G401 (cell line): Measurements from ENCODE around the gene CNGA4. TPM values are rescaled to one million over a fixed set of nuclear protein-coding genes. Genes with fewer than 3 reads are reported as not detected.
A peak's percentile ranks its signal among the peaks of the same experiment; 100 is the strongest.

Source experiments
- DNase-seq: peaks from one replicate; pipeline ENCODE4 v3.0.0-alpha.2; 2015; ENCODE audit warnings: low spot score
- in situ Hi-C: cut with HindIII; loops from 2 replicates; pipeline ENCODE4 v1.10.0; 2016; ENCODE audit warnings: low sequenced_read_pairs, mixed read lengths
- total RNA-seq: library from RNA; depleted of rRNA; stranded (reverse); fragments of >200 nt; shearing (Covaris generic); gene quantifications from 2 replicates; pipeline ENCODE4 v1.2.3, GENCODE V29; 2014; rRNA removed

Gene CNGA4, protein sequence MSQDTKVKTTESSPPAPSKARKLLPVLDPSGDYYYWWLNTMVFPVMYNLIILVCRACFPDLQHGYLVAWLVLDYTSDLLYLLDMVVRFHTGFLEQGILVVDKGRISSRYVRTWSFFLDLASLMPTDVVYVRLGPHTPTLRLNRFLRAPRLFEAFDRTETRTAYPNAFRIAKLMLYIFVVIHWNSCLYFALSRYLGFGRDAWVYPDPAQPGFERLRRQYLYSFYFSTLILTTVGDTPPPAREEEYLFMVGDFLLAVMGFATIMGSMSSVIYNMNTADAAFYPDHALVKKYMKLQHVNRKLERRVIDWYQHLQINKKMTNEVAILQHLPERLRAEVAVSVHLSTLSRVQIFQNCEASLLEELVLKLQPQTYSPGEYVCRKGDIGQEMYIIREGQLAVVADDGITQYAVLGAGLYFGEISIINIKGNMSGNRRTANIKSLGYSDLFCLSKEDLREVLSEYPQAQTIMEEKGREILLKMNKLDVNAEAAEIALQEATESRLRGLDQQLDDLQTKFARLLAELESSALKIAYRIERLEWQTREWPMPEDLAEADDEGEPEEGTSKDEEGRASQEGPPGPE
- total RNA-seq, result not detected in 2 replicates

GRCh38 chr11:6238902-6239301 lies at the start of gene CNGA4:
Gene CNGA4 (plus strand): TSS chr11:6239089. CDS start chr11:6239207, 118 bp downstream.
- DNase-seq, result no peak
- in situ Hi-C loops, result no loop called here

DNA sequence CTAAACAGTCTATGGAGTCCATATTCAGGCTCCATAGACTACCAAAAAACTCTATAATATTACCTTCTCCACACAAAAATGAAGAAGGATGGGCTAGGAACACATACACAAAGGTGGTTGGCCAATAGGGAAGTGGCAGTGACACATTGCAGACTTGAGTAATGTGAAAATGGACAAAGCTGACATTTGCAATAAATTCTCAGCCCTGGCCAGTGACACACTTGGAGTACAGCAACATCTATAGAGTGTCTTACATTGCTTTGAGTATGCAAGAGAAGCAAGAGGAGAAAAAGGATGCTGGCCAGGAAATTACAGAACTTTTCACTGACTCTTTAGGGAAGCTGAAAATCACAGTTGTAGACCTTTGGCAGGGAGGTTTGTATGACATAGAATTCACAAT lies 47.1 kb upstream of the CNGA4 start:
- in situ Hi-C loops, result no loop called here
- DNase-seq, result no peak

- in situ Hi-C loops, result no loop called here
- DNase-seq, result no peak
Measured at GRCh38 chr11:6194065-6194581, 44.8 kb upstream of the CNGA4 start.

- no peak for DNase-seq
- in situ Hi-C loops, result no loop called here
Measured at GRCh38 chr11:6196396-6196795, 42.5 kb upstream of the CNGA4 start.

DNA sequence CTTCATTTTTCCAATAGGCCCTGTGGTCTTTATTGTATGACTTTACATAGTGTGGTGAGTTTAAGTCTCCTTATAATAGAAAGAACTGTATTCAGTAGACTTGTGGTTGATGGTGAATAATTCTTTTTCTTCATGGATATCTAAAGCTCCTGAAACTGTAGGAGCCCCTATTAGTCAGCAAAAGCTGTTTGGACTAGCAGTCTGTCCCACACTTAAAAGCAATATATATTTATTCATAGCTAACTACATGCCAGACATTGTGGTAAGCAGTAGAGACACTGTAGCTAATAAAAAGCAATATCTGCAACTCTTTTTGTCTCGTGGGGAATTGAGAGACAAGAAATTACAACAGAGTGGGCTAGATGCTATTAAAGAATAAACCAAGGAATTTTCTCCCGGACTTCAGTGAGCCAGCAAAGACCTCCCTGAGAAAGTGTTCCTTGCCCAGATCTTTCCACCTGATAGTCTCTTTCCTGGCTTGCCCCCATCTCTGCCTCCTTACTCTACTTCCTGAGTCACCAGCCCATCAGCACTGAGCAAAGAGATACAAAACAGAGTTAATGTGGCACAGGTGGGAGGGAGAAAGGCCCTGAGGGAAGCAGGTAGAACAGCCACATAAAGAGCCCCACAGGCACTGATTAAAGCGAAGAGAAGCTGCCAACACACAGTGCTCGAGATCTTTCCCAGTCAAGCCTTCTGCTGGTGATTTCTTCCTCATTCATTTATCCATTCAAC lies 41.3 kb upstream of the CNGA4 start:
- in situ Hi-C loops, result no loop called here
- DNase-seq, result no peak

DNA sequence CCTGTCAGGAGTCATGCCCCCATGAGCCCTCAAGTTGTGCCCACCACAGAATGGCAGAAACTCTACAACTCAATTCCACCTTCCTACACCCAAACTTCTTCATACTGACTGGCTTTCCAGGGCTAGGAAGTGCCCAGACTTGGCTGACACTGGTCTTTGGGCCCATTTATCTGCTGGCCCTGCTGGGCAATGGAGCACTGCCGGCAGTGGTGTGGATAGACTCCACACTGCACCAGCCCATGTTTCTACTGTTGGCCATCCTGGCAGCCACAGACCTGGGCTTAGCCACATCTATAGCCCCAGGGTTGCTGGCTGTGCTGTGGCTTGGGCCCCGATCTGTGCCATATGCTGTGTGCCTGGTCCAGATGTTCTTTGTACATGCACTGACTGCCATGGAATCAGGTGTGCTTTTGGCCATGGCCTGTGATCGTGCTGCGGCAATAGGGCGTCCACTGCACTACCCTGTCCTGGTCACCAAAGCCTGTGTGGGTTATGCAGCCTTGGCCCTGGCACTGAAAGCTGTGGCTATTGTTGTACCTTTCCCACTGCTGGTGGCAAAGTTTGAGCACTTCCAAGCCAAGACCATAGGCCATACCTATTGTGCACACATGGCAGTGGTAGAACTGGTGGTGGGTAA lies 39.6 kb upstream of the CNGA4 start, which contains the start of gene OR52W1:
Gene OR52W1 (plus strand): TSS at position 51 of the 637 bp plus-strand sequence. CDS start 0 bp downstream, at position 51.
- DNase-seq, result no peak
- in situ Hi-C loops, result no loop called here

- in situ Hi-C loops, result no loop called here
- DNase-seq, result no peak
Measured at GRCh38 chr11:6200975-6201374, 37.9 kb upstream of the CNGA4 start.

- in situ Hi-C loops, result no loop called here
- DNase-seq, result no peak
Measured at GRCh38 chr11:6201481-6201880, 37.4 kb upstream of the CNGA4 start.

DNA sequence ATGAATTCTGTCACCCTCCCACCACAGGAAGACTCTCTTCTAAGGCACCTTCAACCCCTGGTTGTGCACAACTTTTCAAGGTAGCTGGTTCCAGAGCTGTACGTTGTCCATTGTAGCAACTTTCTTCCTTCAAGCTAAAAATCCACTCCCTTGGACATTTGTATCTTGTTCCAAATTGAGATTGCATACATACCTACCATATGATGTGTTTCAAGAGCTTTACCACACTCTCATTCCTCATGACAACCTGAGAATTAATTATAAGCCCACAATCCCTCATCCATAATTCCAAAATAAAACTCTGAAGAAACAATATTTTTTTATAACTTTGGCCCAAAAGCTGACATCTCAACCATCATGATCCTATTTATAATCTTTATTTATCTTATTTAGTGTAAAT lies 36.8 kb upstream of the CNGA4 start:
- DNase-seq, result no peak
- in situ Hi-C loops, result no loop called here

DNA sequence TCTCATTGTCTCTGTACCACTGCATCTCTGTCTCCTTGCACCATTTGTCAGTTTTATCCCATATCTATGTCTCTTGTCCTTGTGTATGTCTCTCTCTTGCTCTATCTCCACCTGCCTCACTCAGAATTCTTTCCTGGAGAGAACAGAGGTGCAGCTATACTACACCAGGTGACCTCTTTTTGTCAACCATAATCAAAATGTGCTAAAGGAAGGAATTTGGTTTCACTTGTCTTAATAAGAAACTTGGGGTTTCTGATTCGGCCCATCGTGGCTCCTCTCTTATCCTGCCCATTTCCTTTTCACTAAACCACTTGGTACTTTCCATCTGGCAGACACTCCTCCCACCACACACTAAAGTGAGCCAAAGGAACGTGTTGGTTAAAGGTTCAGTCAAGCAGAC lies 35.6 kb upstream of the CNGA4 start:
- in situ Hi-C loops, result no loop called here
- DNase-seq, result no peak

DNA sequence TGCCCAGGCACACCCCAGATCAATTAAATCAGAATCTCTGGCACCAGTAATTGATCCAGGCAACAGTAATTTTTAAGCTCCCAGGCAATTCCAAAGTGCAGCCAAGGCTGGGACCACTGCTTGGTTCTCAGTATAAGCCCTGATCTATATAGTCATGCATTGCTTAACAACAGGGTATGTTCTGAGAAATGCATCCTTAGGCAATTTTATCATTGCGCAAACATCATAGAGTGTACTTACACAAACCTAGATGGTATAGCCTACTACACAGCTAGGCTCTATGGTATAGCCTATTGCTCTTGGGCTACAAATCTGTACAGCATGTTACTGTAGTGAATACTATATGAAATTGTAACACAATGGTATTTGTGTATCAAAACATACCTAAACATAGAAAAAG lies 34.2 kb upstream of the CNGA4 start:
- DNase-seq, result no peak
- in situ Hi-C loops, result no loop called here

GRCh38 chr11:6205366-6205765 lies 33.5 kb upstream of the CNGA4 start, which contains the start of gene C11orf42:
Gene C11orf42 (plus strand): TSS chr11:6205557. CDS start chr11:6205616, 59 bp downstream.
- DNase-seq, result no peak
- in situ Hi-C loops, result no loop called here

DNA sequence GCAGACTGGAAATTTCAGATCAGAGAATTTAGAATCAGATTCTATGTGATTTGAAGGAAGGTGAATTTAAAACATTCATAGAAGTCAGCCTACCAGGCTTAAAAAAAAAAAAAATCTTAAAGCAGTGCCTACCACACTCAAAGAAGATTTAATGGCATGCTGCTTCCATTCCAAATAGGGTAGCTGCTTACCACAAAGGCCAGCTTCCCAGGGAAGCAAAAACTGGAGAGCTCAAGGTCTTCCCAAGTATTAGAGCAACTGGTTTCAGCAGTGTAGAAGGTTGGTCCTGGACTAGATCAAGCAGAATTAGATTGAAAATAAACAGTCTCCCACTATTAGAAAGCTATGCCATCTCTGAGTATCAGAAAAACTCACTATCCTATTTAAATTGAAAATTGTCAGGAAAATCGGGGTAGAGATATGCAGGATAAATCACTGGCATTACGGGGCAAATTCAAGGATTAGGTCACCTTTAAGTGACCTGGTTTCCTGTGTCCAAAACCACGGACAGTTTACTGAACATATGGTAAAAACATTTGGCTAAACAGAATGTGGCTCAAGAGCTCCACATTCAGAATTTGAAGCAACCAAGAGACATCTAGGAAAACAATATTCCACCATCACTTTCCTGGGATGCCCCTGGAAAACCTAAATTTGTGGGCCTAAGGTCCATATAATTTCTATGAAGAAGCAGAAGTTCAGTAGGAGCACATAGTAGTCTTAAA lies 32.3 kb upstream of the CNGA4 start:
- in situ Hi-C loops, result no loop called here
- peak; percentile 75 for DNase-seq

GRCh38 chr11:6209801-6210200 lies 29.1 kb upstream of the CNGA4 start:
- in situ Hi-C loops, result no loop called here
- no peak for DNase-seq

- in situ Hi-C loops, result no loop called here
- no peak for DNase-seq
Measured at GRCh38 chr11:6210274-6210955, 28.5 kb upstream of the CNGA4 start.

DNA sequence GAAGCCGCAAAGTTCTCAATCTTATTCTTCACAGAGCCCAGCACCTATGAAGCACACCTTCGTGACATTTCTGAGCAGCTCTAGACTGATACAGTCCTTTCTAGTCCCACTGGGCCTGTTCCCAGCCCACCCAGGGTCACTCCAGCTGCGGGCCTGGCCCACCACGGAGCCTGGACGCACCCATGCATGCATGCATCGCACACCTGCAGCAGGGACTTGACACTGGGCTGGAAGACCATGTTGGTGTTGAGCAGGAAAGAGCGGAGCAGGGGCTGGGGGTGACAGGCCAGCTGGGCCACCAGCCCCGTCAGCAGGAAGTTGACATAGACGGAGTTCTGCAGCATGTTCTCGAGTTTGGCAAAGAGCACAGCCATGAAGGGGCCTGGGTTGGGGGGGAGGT lies 24.4 kb upstream of the CNGA4 start:
- in situ Hi-C loops, result no loop called here
- no peak for DNase-seq

- no peak for DNase-seq
- in situ Hi-C loops, result no loop called here
Measured at GRCh38 chr11:6216501-6216900, 22.4 kb upstream of the CNGA4 start.

GRCh38 chr11:6217722-6218121 lies 21.2 kb upstream of the CNGA4 start:
- in situ Hi-C loops, result no loop called here
- DNase-seq, result no peak
